ENCODE data around the gene CDH24. TPM values are rescaled to one million over a fixed set of nuclear protein-coding genes. Genes with fewer than 3 reads are reported as not detected.

Gene CDH24
- total and polyA plus RNA-seq, 2 of the 4 experiments (the other 2 are of a cell fraction), result 3.9 to 24.4 TPM

DNA sequence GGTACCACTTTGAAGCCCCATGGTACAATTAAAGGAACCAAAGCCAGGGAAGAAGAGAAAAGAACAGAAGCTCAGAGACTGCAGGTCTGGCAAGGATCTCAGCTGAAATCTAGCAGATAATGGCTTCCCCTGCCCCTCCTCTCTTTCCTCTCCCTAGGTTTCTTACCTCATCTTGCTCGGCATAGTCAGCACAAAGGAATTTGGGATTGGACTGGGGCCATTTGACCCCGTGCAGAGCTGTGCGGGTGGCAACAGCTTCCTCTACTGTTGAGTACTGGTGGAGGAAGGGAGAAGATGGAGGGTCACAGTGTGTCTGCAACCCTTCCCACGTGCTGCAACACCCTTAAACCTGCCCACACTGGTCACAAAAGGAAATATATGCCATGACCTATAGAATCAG is 4.7 kb upstream of the CDH24 start (continued):
- peak; percentile 57; the same call in 1 of the 2 replicates for TF ChIP-seq MXI1 (IDR thresholded peaks at IDR 0.05; ENCODE audit: borderline replicate concordance, low read depth, low read length)

DNA sequence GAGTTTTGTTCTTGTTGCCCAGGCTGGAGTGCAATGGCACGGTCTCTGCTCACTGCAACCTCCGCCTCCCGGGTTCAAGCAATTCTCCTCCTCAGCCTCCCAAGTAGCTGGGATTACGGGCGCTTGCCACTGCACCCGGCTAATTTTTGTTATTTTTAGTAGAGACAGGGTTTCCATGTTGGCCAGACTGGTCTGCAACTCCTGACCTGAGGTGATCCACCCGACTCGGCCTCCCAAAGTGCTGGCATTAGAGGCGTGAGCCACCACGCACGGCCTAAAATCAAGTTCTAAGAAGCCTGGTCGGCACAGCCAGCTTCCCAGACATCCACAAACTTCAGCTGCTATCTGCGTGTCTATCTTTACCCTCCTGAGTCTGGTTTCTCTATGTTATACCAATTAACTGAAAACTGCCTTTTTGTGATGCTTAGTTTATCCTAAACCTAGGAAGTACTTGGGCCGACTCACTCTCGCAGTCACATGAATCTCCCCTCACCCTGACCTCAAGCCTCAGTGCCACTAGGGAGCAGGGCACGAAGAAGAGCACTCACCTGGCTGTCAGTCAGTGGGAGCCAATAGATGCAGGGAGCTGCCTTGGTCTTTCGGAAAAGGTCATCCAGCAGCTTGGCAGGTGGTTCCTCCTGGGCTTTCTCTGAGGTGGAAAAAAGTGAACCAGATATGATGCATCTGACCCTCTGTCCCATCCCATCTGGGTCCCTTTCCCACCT is 3.4 kb upstream of the CDH24 start:
- POLR2A ChIA-PET (ENCODE audit: unreplicated experiment), result no interaction called here
- ATAC-seq (ENCODE audit: low read depth), result no peak
- no peak for TF ChIP-seq RCOR1 (IDR thresholded peaks at IDR 0.05; ENCODE audit: insufficient replicate concordance, low read length)
- no peak for TF ChIP-seq MXI1 (IDR thresholded peaks at IDR 0.05; ENCODE audit: borderline replicate concordance, low read depth, low read length)
- TF ChIP-seq, protein P1, sequence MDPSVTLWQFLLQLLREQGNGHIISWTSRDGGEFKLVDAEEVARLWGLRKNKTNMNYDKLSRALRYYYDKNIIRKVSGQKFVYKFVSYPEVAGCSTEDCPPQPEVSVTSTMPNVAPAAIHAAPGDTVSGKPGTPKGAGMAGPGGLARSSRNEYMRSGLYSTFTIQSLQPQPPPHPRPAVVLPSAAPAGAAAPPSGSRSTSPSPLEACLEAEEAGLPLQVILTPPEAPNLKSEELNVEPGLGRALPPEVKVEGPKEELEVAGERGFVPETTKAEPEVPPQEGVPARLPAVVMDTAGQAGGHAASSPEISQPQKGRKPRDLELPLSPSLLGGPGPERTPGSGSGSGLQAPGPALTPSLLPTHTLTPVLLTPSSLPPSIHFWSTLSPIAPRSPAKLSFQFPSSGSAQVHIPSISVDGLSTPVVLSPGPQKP (IDR thresholded peaks at IDR 0.05; ENCODE audit: borderline replicate concordance, low read depth, low read length), result no peak
- TF ChIP-seq, protein P2, sequence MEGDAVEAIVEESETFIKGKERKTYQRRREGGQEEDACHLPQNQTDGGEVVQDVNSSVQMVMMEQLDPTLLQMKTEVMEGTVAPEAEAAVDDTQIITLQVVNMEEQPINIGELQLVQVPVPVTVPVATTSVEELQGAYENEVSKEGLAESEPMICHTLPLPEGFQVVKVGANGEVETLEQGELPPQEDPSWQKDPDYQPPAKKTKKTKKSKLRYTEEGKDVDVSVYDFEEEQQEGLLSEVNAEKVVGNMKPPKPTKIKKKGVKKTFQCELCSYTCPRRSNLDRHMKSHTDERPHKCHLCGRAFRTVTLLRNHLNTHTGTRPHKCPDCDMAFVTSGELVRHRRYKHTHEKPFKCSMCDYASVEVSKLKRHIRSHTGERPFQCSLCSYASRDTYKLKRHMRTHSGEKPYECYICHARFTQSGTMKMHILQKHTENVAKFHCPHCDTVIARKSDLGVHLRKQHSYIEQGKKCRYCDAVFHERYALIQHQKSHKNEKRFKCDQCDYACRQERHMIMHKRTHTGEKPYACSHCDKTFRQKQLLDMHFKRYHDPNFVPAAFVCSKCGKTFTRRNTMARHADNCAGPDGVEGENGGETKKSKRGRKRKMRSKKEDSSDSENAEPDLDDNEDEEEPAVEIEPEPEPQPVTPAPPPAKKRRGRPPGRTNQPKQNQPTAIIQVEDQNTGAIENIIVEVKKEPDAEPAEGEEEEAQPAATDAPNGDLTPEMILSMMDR (conservative IDR thresholded peaks at IDR 0.05; ENCODE audit: low read depth, low read length), result no peak
- TF ChIP-seq, protein P3, sequence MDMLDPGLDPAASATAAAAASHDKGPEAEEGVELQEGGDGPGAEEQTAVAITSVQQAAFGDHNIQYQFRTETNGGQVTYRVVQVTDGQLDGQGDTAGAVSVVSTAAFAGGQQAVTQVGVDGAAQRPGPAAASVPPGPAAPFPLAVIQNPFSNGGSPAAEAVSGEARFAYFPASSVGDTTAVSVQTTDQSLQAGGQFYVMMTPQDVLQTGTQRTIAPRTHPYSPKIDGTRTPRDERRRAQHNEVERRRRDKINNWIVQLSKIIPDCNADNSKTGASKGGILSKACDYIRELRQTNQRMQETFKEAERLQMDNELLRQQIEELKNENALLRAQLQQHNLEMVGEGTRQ (IDR thresholded peaks at IDR 0.05; ENCODE audit: low read depth, low read length), result no peak
- no peak for TF ChIP-seq NFE2L2 (IDR thresholded peaks at IDR 0.05; ENCODE audit: low read depth, low read length)
- TF ChIP-seq MAFK (IDR thresholded peaks at IDR 0.05; ENCODE audit: low read depth, low read length), result no peak
- no peak for TF ChIP-seq MAZ (IDR thresholded peaks at IDR 0.05; ENCODE audit: borderline replicate concordance, low read depth, low read length)
- no peak for TF ChIP-seq CHD1 (IDR thresholded peaks at IDR 0.05; ENCODE audit: low read depth, low read length)
- no peak for TF ChIP-seq RFX5 (IDR thresholded peaks at IDR 0.05; ENCODE audit: low read depth, low read length)

More for the DNA sequence above, 3.4 kb upstream of the CDH24 start:
- intact Hi-C loops (cut with micrococcal nuclease) (no loop called here), in situ Hi-C loops (cut with MboI; ENCODE audit: low sequenced_read_pairs) (loop anchor here (10.0 kb wide), 1 partner anchor 506 kb away; no protein-coding TSS in a partner anchor), dilution Hi-C loops (cut with HindIII; ENCODE audit: low sequenced_read_pairs, unreplicated experiment) (no loop called here)
- no TSS peak for BruUV-seq (replicated peaks)
- H2BK5ac ChIP-seq (ENCODE audit: low read depth, low read length, poor library complexity, severe bottlenecking), result peak overlapping the region; percentile 69
- no peak overlapping the region; the same call in 1 of the 2 replicates for H3K9ac ChIP-seq (ENCODE audit: low read depth, low read length)
- H2BK15ac ChIP-seq (ENCODE audit: low read depth, low read length), result no peak overlapping the region
- 92% methylated on average over 7 of the region's 17 CpGs; no CpG with 5 or more reads in 1 of the 2 experiments for WGBS, 2 experiments (ENCODE audit: extremely low coverage in 2 of 2, insufficient read length in 1 of 2)
- CTCF ChIA-PET, result interaction anchor here (0.7 to 2.2 kb wide), 4 partner anchors 8 to 75 kb away, joined by 3 to 10 read pairs (median 8); no protein-coding TSS in a partner anchor
- peak overlapping the region; percentile 27; the same call in 1 of the 2 replicates for H2BK120ac ChIP-seq (ENCODE audit: low read depth, low read length)
- 0 out of 2 replicates have a peak overlapping the region, but pooled peaks have one; percentile 5 for H4K5ac ChIP-seq (ENCODE audit: low read depth, low read length)
- no peak overlapping the region for H2BK20ac ChIP-seq (ENCODE audit: low read depth, low read length)
- no peak overlapping the region for H3K56ac ChIP-seq (ENCODE audit: extremely low read depth, insufficient read depth, low read length)
- no peaks in the 10 kb centered on the region for H3K27me3 ChIP-seq (ENCODE audit: control insufficient read depth, insufficient read depth, low read length)
- peak overlapping the region; percentile 76 for H3K27ac ChIP-seq (ENCODE audit: insufficient read depth, low read length)
- H3K14ac ChIP-seq (replicated peaks; ENCODE audit: low read depth, low read length), result 0 out of 2 replicates have a peak overlapping the region, but pooled peaks have one; percentile 39
- peak overlapping the region; percentile 87; the same call in 1 of the 2 replicates for H2AK5ac ChIP-seq (ENCODE audit: low read depth, low read length)
- no peak for DNase-seq
- H3K36me3 ChIP-seq (ENCODE audit: control insufficient read depth, insufficient read depth, low read length), result peaks cover 54% of the 10 kb centered on the region
- H3K9me1 ChIP-seq (ENCODE audit: insufficient read depth, low read length), result peaks cover 5% of the 10 kb centered on the region; the same call in 1 of the 2 replicates
- H4K91ac ChIP-seq (ENCODE audit: insufficient read depth, low read depth, low read length), result peak overlapping the region; percentile 32; the same call in 1 of the 2 replicates
- peaks cover 11 to 61% of the 10 kb centered on the region in 2 experiments for H3K79me1 ChIP-seq (ENCODE audit: low read depth in 1 of 2, low read length in 2 of 2)
- peaks cover 21% of the 10 kb centered on the region for H4K20me1 ChIP-seq (ENCODE audit: insufficient read depth, low read length)
- H3K23ac ChIP-seq (ENCODE audit: low read depth, low read length), result peak overlapping the region; percentile 38; the same call in 1 of the 2 replicates
- H3K4me1 ChIP-seq (ENCODE audit: control insufficient read depth, insufficient read depth, low read length), result peaks cover 17% of the 10 kb centered on the region
- H2AK9ac ChIP-seq (replicated peaks; ENCODE audit: low read depth, low read length, poor library complexity), result no peak overlapping the region
- H3K4me3 ChIP-seq (ENCODE audit: insufficient read depth, low read depth, low read length), result no peak overlapping the region
- H3K4ac ChIP-seq (ENCODE audit: low read depth, low read length), result peak overlapping the region; percentile 40; the same call in 1 of the 2 replicates
- no peaks in the 10 kb centered on the region for H3K9me3 ChIP-seq (ENCODE audit: control insufficient read depth, insufficient read depth, low read length)
- H4K8ac ChIP-seq (ENCODE audit: low read depth in 2 of 2, low read length in 2 of 2), result peak overlapping the region in 1 of 2 experiments; percentile 8; a peak in 1 of 4 replicates
- peak overlapping the region; percentile 25 for H2AFZ ChIP-seq (replicated peaks; ENCODE audit: low read length, poor library complexity)
- no peak overlapping the region for H3K18ac ChIP-seq (ENCODE audit: low read depth, low read length)
- H3K4me2 ChIP-seq (ENCODE audit: low read depth, low read length), result no peak overlapping the region

All from IMR-90 (cell line).